Stimulated activated naive B cell treated with anti-CD40 and anti-IgM and Interleukin-4, amounts not matched to agents 10 μg/mL and 1 μg/mL and 100 μg/mL, for 72 hours (primary cell): ENCODE data around the gene SH3BGRL3.
A peak's percentile ranks its signal among the peaks of the same experiment; 100 is the strongest.
"Not testable (repeated sequence)": the region's sequence is repeated elsewhere in the genome, so short reads cannot be mapped to it uniquely, and the experiment has no call there.

ENCODE experiments used
- ATAC-seq, 2 donors: fragments of 150-1000 bp; cut with Tn5 transposase; replicated peaks; 2 replicates each; pipeline ENCODE4 v1.10.0; 2021; ENCODE audit warnings: moderate library complexity in 1 of 2
- DNase-seq: peaks from one replicate; pipeline ENCODE4 v3.0.0; 2021
- H3K27ac Mint-ChIP-seq: one replicate; pipeline ENCODE4 v1.8.0; 2022; ENCODE audit warnings: mild to moderate bottlenecking, mixed read lengths
- H3K27me3 Mint-ChIP-seq, 2 donors: one replicate each; pipeline ENCODE4 v1.8.0; 2022; ENCODE audit warnings: mixed read lengths in 2 of 2
- H3K36me3 Mint-ChIP-seq, 2 donors: one replicate each; pipeline ENCODE4 v1.8.0; 2022; ENCODE audit warnings: mixed read lengths in 2 of 2, mild to moderate bottlenecking in 1 of 2
- H3K4me1 Mint-ChIP-seq, 2 donors: one replicate each; pipeline ENCODE4 v1.8.0; 2022; ENCODE audit warnings: mixed read lengths in 2 of 2, mild to moderate bottlenecking in 1 of 2
- H3K4me3 Mint-ChIP-seq, 2 donors: one replicate each; pipeline ENCODE4 v1.8.0; 2022; ENCODE audit warnings: mild to moderate bottlenecking in 2 of 2, mixed read lengths in 2 of 2, moderate library complexity in 1 of 2
- H3K9me3 Mint-ChIP-seq, 2 donors: one replicate each; pipeline ENCODE4 v1.8.0; 2022; ENCODE audit warnings: mixed read lengths in 2 of 2, mild to moderate bottlenecking in 1 of 2

The SH3BGRL3 gene

DNA sequence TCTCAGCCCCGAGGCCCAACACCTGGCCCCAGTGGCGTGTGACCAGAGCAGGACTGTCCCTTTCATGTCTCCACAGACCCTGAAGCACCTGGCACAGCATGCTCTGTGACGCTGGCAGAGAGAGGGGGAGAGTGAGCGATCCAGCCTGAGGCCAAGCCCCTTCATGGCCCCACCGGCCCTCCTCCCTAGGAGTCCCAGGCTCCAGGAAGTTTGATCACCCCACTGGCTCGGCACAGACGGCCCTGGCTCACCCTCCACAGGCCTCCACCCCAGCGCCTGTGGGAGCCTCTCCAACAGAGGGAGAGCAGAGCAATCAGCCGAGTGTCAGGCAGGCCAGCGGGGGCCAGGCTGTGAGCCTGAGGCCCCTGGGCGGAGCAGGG, 11.0 kb downstream of the SH3BGRL3 start:
- DNase-seq (peak; percentile 34), ATAC-seq (peak; percentile 12 to 15)
- H3K4me3 Mint-ChIP-seq = peak overlapping the region; percentile 64 to 70
- H3K27me3 Mint-ChIP-seq = no peaks in the 10 kb centered on the region
- no peaks in the 10 kb centered on the region for H3K9me3 Mint-ChIP-seq
- H3K27ac Mint-ChIP-seq = peak overlapping the region; percentile 98
- peaks cover 70 to 75% of the 10 kb centered on the region in 2 donors for H3K4me1 Mint-ChIP-seq
- H3K36me3 Mint-ChIP-seq = peaks cover 6 to 24% of the 10 kb centered on the region in 2 donors

DNA sequence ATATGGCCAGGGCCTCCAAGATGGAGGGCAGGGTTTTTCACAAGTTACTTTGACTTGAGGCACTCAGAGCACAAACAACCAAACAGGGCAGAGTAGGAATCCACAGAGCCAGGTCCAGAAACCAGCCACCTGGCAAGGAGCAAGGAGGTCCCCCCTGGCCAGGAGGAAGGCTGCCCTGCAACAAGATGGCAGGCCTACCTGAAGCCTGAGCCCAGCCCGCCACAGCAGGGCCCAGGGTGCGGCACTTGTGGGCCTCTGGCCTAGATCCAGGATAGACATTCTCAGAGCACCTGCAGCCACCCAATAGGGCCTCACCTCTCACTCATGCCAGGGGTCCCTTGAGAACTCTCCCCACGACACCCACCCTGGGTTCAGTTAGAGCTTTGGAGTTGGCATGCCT, 11.5 kb downstream of the SH3BGRL3 start:
- peak overlapping the region; percentile 98 for H3K27ac Mint-ChIP-seq

DNA sequence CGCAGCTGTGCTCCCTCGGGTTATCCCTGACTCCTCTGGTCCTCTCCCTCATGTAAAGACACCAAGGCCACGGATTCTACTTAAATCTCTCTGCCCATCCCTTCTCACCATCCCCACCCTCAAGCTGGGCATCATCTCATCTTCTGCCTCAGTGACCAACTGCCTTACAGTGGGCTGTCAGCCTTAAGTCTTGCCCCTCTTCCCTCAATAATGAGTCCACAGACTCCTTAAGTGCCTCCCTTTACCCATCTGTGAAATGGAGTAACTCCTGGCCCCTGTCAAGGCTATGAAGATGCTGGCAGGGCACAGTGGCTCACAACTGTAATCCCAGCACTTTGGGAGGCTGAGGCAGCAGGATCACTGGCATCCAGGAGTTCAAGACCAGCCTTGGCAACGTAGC, 12.1 kb downstream of the SH3BGRL3 start:
- no peak for DNase-seq
- no peaks in the 10 kb centered on the region for H3K27me3 Mint-ChIP-seq
- ATAC-seq = no peak
- peak overlapping the region in 1 of 2 donors; percentile 20 for H3K4me3 Mint-ChIP-seq
- no peaks in the 10 kb centered on the region for H3K9me3 Mint-ChIP-seq
- H3K36me3 Mint-ChIP-seq = peaks cover 12 to 30% of the 10 kb centered on the region in 2 donors
- peak overlapping the region; percentile 98 for H3K27ac Mint-ChIP-seq
- peaks cover 68 to 69% of the 10 kb centered on the region in 2 donors for H3K4me1 Mint-ChIP-seq

More for the DNA sequence above, 11.5 kb downstream of the SH3BGRL3 start:
- Mint-ChIP-seq H3K4me1 (peaks cover 70 to 73% of the 10 kb centered on the region in 2 donors), H3K9me3 (no peaks in the 10 kb centered on the region), H3K36me3 (peaks cover 11 to 30% of the 10 kb centered on the region in 2 donors), H3K4me3 (peak overlapping the region in 1 of 2 donors; percentile 44), H3K27me3 (no peaks in the 10 kb centered on the region)
- DNase-seq (no peak), ATAC-seq (no peak)

DNA sequence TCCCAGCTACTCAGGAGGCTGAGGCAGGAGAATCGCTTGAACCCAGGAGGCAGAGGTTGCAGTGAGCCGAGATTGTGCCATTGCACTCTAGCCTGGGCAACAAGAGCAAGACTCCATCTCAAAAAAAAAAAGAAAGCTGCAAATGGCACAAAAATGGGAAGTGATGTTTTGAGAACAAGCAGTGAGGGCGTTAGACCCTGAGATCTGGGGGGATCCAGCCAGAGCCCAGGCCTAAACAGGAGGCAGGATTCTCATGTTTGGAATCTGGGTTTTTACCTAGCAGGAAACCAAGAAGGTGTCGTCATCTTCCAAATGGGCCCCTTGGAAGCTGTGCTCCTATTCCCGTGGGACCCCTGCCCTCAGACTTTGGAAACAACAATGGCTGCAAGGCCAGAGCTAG, 12.8 kb downstream of the SH3BGRL3 start:
- peaks cover 60 to 61% of the 10 kb centered on the region in 2 donors for H3K4me1 Mint-ChIP-seq
- H3K27me3 Mint-ChIP-seq, ATAC-seq, DNase-seq, H3K9me3 Mint-ChIP-seq, H3K4me3 Mint-ChIP-seq: not testable (repeated sequence)
- peaks cover 12 to 30% of the 10 kb centered on the region in 2 donors for H3K36me3 Mint-ChIP-seq
- peak overlapping the region; percentile 82 for H3K27ac Mint-ChIP-seq

DNA sequence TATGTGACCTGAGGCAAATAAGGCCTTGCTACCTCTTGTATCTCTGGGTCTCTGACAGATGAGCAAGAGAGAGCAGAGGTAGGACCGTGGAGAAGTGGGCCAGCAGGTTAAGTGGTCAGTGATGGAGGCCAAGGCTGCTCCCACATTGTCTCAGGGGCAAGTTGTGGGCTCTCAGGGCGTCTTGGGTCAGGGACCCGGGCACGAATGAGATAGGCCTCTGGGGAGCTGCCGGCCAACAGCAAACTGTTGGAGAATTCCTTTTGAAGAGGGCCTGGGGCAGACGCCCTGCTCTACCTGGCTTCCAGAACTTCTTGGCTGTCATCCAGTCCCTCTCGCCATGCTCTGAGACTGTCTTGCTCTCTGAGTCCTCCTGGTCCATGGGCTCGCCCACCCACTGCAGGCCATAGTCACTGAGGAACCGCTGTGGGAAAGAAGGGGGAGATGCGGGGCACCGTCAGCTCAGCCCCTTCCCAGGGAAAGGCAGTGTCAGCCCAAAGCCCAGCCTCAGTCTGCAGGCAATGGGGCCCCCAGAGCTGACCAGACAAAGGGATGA, 14.1 kb downstream of the SH3BGRL3 start:
- no peaks in the 10 kb centered on the region for H3K27me3 Mint-ChIP-seq
- H3K4me1 Mint-ChIP-seq = peaks cover 50 to 52% of the 10 kb centered on the region in 2 donors
- no peak overlapping the region for H3K4me3 Mint-ChIP-seq
- DNase-seq = no peak
- no peaks in the 10 kb centered on the region for H3K9me3 Mint-ChIP-seq
- ATAC-seq = no peak
- no peak overlapping the region for H3K27ac Mint-ChIP-seq
- peaks cover 12 to 30% of the 10 kb centered on the region in 2 donors for H3K36me3 Mint-ChIP-seq

DNA sequence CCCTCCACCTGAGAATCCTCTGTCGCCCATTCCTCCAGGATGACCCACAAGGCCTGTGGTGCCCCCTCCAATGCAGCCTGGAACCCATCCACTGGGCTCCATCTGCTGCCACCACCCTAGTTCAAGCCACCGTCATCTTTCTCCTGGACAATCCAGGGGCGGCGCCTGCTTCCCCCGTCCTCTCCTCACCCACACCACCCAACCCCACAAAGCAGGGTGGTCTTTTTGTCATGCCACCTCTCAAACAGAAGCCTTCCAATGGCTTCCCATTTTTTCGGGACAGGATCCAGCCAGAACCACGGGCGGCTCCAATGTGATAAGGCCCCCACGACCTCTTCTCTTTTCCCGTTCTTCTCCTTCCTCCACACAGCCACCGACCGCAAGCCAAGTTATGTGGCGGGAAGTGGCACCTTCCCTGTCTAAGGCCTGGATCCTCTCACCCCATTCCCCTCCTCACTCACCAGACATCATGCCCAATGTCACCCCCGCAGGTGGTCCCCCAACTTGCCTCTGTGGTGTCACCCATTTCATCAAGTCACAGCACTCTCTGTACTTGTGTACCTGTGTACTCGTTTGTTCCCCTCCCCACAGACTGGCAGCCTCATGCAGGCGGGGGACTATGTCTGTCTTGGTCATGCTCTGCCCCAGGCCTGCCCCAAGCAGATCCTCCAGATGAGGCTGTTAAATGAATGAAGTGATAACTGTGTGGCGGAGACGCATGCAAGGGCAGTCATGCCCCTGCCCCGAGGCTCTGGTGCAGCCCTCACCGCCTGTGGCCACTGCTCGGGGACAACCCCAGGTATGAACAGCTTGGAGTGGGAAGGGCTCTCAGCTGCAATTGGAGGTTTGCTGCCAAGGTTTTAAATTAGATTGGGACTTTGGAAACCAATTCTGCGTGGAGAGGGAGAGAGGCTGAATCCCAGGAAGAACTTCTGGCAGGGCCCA, 15.6 kb downstream of the SH3BGRL3 start:
- Mint-ChIP-seq H3K36me3 (peaks cover 18 to 31% of the 10 kb centered on the region in 2 donors), H3K27ac (no peak overlapping the region), H3K4me3 (no peak overlapping the region), H3K9me3 (no peaks in the 10 kb centered on the region), H3K27me3 (no peaks in the 10 kb centered on the region), H3K4me1 (peaks cover 47 to 52% of the 10 kb centered on the region in 2 donors)
- DNase-seq = no peak
- ATAC-seq = no peak

DNA sequence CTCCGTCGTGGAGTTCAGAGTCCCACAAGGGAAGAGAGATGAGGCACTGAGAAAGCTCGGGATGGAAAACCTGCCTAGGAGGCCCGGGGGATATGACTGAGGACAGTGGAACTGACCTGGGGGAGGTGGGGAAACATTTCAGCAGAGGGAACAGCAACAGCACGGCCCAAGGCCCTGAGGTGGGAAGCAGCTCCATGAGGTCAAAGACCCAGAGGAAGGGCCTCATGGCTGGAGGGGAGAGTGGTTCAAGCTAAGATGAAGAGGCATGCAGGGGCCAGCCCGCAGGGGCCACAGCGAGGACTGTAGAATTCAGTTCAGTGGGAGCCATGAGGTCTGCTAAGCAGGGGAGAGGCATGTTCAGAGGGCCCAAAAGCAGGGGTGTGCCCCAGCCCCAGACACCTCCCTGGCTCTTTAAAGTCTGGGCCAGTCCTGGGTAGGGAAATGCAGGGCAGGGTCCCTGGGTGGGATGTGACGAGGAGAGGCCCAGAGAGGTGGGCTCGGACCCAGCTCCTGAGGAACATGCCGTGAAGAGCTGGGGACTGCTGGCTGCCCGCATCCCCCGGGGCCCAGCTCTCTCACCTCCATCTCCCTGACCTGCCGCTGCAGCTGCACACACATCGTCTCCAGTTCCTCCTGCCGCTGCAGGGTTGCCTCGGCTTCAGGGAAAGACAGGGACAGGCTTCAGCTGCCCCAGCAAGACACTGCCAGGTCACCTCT, 16.6 kb downstream of the SH3BGRL3 start:
- Mint-ChIP-seq H3K27me3 (no peaks in the 10 kb centered on the region), H3K27ac (peak overlapping the region; percentile 31), H3K36me3 (peaks cover 25 to 38% of the 10 kb centered on the region in 2 donors), H3K4me1 (peaks cover 43 to 52% of the 10 kb centered on the region in 2 donors), H3K9me3 (no peaks in the 10 kb centered on the region), H3K4me3 (no peak overlapping the region)
- DNase-seq (no peak), ATAC-seq (no peak)

DNA sequence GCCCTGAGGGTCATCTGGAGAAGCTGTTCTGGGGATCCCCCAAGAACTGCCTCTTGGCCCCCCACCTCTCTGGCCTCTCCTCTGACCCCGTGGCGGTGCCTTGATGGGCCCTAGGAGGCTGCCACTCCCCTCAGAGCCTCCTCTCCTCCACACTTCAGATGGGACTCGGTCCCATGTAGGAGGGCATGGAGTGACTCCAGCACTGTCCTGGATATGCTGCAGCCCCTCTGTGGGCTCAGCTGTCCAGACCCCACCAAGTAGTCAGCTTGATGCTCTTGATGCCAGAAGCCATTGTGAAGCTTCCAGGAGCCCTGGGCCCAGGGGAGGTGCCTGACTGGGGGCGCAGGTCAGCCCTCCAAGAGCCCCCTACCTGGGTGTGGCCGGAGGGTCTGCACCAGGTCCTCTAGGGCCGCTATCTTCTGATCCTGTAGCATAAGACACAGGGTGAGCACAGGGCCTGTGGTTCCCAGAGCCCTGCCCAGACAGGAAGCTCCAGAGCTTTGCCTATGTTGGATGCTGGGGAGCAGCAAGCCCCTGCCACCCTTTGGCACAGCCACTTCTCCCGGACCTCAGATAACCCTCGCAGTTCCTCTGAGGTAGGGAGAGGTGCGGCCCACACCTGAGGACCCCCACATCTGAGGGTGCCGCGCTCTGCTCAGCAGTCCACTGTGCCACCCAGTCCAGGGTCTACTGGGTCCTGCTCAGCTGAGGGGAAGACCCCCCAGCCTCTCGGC, 17.3 kb downstream of the SH3BGRL3 start:
- peak overlapping the region; percentile 31 for H3K27ac Mint-ChIP-seq
- no peak for DNase-seq

DNA sequence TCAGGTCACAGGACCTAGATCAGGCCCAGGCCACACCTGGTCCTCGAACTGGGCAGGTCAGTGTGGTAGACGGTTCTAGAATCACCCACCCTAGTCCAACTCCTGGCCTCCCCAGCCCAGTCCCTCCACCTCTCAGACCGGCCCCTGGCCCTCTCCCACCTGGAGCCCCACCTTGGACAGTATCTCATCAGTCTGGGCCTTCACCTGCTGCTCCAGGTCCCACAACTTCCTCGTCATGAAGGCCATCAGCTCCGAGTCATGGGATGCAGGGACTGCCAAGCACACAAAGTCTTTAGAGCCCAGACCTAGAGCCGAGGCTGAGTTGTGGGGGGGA, 17.9 kb downstream of the SH3BGRL3 start:
- Mint-ChIP-seq H3K27ac (no peak overlapping the region), H3K4me1 (peaks cover 35 to 40% of the 10 kb centered on the region in 2 donors), H3K27me3 (no peaks in the 10 kb centered on the region), H3K9me3 (no peaks in the 10 kb centered on the region), H3K4me3 (no peak overlapping the region), H3K36me3 (peaks cover 23 to 28% of the 10 kb centered on the region in 2 donors)
- DNase-seq (no peak), ATAC-seq (no peak)

More for the DNA sequence above, 17.3 kb downstream of the SH3BGRL3 start:
- ATAC-seq = no peak
- Mint-ChIP-seq H3K27me3 (no peaks in the 10 kb centered on the region), H3K4me3 (no peak overlapping the region), H3K4me1 (peaks cover 36 to 45% of the 10 kb centered on the region in 2 donors), H3K36me3 (peaks cover 24 to 32% of the 10 kb centered on the region in 2 donors), H3K9me3 (no peaks in the 10 kb centered on the region)

DNA sequence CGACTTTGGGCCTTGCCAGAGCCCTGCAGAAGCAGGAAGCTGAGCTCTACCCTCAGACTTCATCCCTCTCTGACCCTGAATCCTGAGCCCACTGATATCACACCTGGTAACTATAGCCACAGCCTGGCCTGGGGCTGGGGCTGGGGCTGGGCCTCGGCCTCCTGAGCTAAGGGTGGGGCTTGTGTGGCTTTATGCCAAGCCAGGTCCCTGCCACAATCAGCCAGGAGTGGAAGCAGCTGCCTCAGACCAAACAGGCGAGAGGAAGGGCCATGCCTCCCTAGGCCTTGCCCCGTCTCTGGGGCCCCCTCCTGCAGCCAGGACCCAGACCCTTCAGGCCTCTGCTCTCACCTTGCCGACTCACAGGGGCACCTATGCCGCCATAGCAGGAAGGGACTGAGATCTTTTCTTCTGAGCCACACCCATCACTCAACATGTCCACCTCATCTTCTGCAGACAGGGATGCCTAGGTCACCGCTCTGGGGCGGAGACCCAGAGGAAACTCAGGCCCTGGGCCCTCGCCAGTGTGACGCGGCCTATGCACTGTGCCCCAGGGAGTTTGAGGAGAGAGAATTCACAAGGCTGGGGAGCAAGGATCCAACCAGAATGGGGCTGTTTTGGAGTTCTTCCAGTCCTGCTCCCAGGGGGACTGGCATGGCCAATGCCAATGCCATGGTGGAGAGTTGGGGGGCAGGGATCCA, 20.8 kb downstream of the SH3BGRL3 start:
- Mint-ChIP-seq H3K36me3 (peaks cover 18 to 20% of the 10 kb centered on the region in 2 donors), H3K4me3 (no peak overlapping the region), H3K9me3 (no peaks in the 10 kb centered on the region), H3K27me3 (no peaks in the 10 kb centered on the region), H3K4me1 (peaks cover 29 to 34% of the 10 kb centered on the region in 2 donors), H3K27ac (peak overlapping the region; percentile 67)
- no peak for DNase-seq
- no peak for ATAC-seq

DNA sequence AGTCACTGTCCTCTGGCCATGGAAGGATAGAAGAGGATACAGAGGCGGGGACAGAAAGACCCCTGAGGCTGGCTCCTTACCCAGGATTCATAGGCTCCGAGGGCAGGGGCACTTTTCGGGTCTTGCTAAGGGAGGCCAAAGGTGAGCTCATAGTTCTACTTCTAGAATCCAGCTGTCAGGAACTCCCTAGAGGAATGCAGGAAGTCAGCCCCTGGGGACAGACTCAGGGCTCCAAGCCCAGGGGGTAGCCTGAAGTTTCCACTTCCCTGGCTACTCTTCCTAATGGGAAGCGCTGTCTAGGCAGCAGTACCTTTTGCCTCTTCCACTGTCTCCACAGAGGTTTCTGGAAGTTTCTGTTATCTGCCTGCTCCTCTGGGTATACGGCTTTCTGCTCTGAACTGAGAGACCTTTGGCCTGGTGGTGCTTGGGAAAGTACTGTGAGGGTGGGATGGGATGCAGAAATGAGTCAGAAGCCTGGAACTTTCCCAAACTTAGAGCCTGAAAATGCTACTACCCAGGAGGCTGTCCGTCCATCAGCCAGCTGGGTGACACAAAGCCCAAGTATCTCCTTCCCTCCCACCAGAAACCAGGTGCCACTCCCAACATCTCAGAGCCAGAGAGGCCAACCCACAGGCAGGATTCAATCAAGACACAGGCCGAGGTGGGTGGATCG, 23.0 kb downstream of the SH3BGRL3 start:
- Mint-ChIP-seq H3K27me3 (no peaks in the 10 kb centered on the region), H3K4me3 (no peak overlapping the region), H3K9me3 (no peaks in the 10 kb centered on the region), H3K36me3 (peaks cover 10 to 13% of the 10 kb centered on the region in 2 donors), H3K27ac (no peak overlapping the region), H3K4me1 (peaks cover 36 to 51% of the 10 kb centered on the region in 2 donors)
- no peak for ATAC-seq
- no peak for DNase-seq

DNA sequence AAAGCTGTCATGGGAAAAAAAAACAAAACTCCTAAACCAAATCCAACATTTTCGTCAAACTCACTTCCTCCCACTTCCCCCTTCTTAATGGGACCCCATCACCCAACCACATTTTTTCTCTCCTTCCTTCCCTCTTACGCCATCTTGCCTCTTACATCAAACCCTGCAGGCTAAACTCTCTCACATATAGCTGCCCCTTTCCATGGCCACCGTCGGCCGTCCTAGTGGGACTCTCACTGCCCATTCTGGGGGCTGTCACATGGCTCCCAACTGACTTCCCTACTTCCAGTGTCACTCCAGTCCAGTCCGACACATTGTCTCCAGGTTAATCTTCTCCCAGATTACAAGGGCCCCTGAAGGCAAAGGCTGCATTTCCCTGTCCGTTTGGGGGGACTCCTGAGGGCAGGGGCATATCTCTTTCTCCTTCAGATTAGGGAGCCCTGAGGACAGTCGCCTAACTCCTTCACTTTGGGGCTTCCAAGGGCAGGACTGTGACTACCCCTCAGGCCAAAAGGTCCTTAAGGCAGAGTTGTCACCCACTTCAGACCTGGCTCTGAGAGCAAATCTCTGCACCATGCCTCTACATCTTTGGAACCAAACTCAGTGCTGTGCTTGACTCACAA, 25.9 kb downstream of the SH3BGRL3 start:
- peak overlapping the region; percentile 99 for H3K27ac Mint-ChIP-seq
- peaks cover 4% of the 10 kb centered on the region in 2 donors for H3K36me3 Mint-ChIP-seq
- peak overlapping the region; percentile 95 to 100 for H3K4me3 Mint-ChIP-seq
- H3K9me3 Mint-ChIP-seq = no peaks in the 10 kb centered on the region
- H3K27me3 Mint-ChIP-seq = no peaks in the 10 kb centered on the region
- peaks cover 23 to 36% of the 10 kb centered on the region in 2 donors for H3K4me1 Mint-ChIP-seq
- ATAC-seq = peak in 1 of 2 donors; percentile 1
- no peak for DNase-seq
